ENCODE results near the gene NSMCE1.
"Not testable (repeated sequence)": the region's sequence is repeated elsewhere in the genome, so short reads cannot be mapped to it uniquely, and the experiment has no call there.

The NSMCE1 gene

GRCh38 chr16:27301236-27301861 is 32.8 kb upstream of the NSMCE1 start:
- DNase-seq, result no peak

GRCh38 chr16:27298132-27298531 is 29.6 kb upstream of the NSMCE1 start:
- DNase-seq, result no peak

GRCh38 chr16:27293343-27293742 is 24.8 kb upstream of the NSMCE1 start:
- no peak for DNase-seq

- no peak for DNase-seq
Observed at GRCh38 chr16:27291722-27292240, 23.2 kb upstream of the NSMCE1 start.

- no peak for DNase-seq
Observed at GRCh38 chr16:27291106-27291505, 22.5 kb upstream of the NSMCE1 start.

- no peak for DNase-seq
Observed at GRCh38 chr16:27290562-27290961, 22.0 kb upstream of the NSMCE1 start.

- DNase-seq, result no peak
Observed at GRCh38 chr16:27289669-27290068, 21.1 kb upstream of the NSMCE1 start.

- not testable (repeated sequence) for DNase-seq
Observed at GRCh38 chr16:27288313-27288712, 19.7 kb upstream of the NSMCE1 start.

GRCh38 chr16:27287887-27288286 is 19.3 kb upstream of the NSMCE1 start:
- no peak for DNase-seq

GRCh38 chr16:27287051-27287811 is 18.7 kb upstream of the NSMCE1 start:
- no peak for DNase-seq

GRCh38 chr16:27286451-27286850 is 17.9 kb upstream of the NSMCE1 start:
- DNase-seq, result no peak

GRCh38 chr16:27285676-27286196 is 17.2 kb upstream of the NSMCE1 start:
- DNase-seq, result no peak

GRCh38 chr16:27284865-27285675 is 16.5 kb upstream of the NSMCE1 start:
- no peak for DNase-seq

GRCh38 chr16:27281243-27281642 is 12.7 kb upstream of the NSMCE1 start:
- DNase-seq, result no peak

GRCh38 chr16:27275394-27275793 is 6.8 kb upstream of the NSMCE1 start:
- DNase-seq, result no peak

GRCh38 chr16:27274424-27274874 is 5.9 kb upstream of the NSMCE1 start:
- not testable (repeated sequence) for DNase-seq

- peak; percentile 41 for DNase-seq
Observed at GRCh38 chr16:27273670-27274423, 5.3 kb upstream of the NSMCE1 start.

GRCh38 chr16:27273330-27273669 is 4.7 kb upstream of the NSMCE1 start:
- DNase-seq, result no peak

- DNase-seq, result not testable (repeated sequence)
Observed at GRCh38 chr16:27272697-27273096, 4.1 kb upstream of the NSMCE1 start.

GRCh38 chr16:27272076-27272475 is 3.5 kb upstream of the NSMCE1 start:
- no peak for DNase-seq

GRCh38 chr16:27270349-27270748 is 1.8 kb upstream of the NSMCE1 start:
- DNase-seq, result no peak
